Sigmoid colon (tissue), 7 donors: ENCODE measurements around the gene FILIP1L. TPM values are rescaled to one million over a fixed set of nuclear protein-coding genes. Genes with fewer than 3 reads are reported as not detected.

ENCODE experiments used
- DNase-seq: peaks from one replicate; pipeline ENCODE4 v3.0.0-alpha.2; 2019
- H3K27ac ChIP-seq, 4 donors: fragments of 200-600 bp; sonication (generic); one replicate each; pipeline ENCODE4 v1.5.1; 2016 to 2019; ENCODE audit warnings: mild to moderate bottlenecking in 1 of 4
- H3K27me3 ChIP-seq, 3 donors: fragments of 200-600 bp; sonication (generic); one replicate each; pipeline ENCODE4 v1.5.1; 2019; ENCODE audit warnings: mild to moderate bottlenecking in 1 of 3
- H3K36me3 ChIP-seq, 4 donors: fragments of 200-600 bp; sonication (generic); one replicate each; pipeline ENCODE4 v1.5.1; 2016 to 2019
- H3K4me1 ChIP-seq, 4 donors: fragments of 200-600 bp; sonication (generic); one replicate each; pipeline ENCODE4 v1.5.1; 2017 to 2019
- H3K4me3 ChIP-seq, 4 donors: fragments of 200-600 bp; sonication (generic); one replicate each; pipeline ENCODE4 v1.5.1; 2017 to 2019; ENCODE audit warnings: mild to moderate bottlenecking in 2 of 4, moderate library complexity in 1 of 4
- H3K9me3 ChIP-seq, 4 donors: fragments of 200-600 bp in 3 of 4; sonication (generic) in 3 of 4; one replicate each; pipeline versions ENCODE4 v1.5.1 to v1.6.1; 2013 to 2019
- CTCF ChIP-seq, 4 experiments: fragments of 450-650 bp in 3 of 4; fragments of 200-600 bp in 1 of 4; IDR thresholded peaks; one replicate each; pipeline ENCODE4 v1.5.1; 2016 to 2019; ENCODE audit warnings: antibody characterized with exemption in 4 of 4, mild to moderate bottlenecking in 3 of 4, moderate library complexity in 2 of 4
- EP300 ChIP-seq, 4 donors: sonication (generic); formaldehyde crosslinking; IDR thresholded peaks; one replicate each; pipeline ENCODE4 v1.6.1; 2017; ENCODE audit warnings: antibody characterized with exemption in 4 of 4
- POLR2A ChIP-seq, 2 donors: fragments of 450-650 bp; IDR thresholded peaks; one replicate each; pipeline ENCODE4 v1.6.1; 2016; ENCODE audit warnings: antibody characterized with exemption in 2 of 2, mild to moderate bottlenecking in 2 of 2, moderate library complexity in 2 of 2
- POLR2AphosphoS5 ChIP-seq, 4 donors: sonication (generic); formaldehyde crosslinking; IDR thresholded peaks; one replicate each; pipeline ENCODE4 v1.6.1; 2017; ENCODE audit warnings: antibody characterized with exemption in 4 of 4
- WGBS, 2 donors: extraction: QIAGEN DNeasy Blood & Tissue Kit; methylation state at CpG; one replicate each; pipeline ENCODE4 v1.1.7; 2013; 5-methylcytosine and 5-hydroxymethylcytosine counted together
- intact Hi-C: fragments of 100-400 bp; cut with DNase I; formaldehyde crosslinking; loops from one replicate; pipeline ENCODE4 v1.15.1; 2023
- polyA plus RNA-seq, 3 donors: library from polyadenylated mRNA; stranded (reverse); fragments of 200-250 nt; gene quantifications; one replicate each; pipeline ENCODE4 v1.2.3, GENCODE V29; 2013
- total RNA-seq, 4 donors: library from RNA; depleted of rRNA; stranded (reverse); fragments of >200 nt; gene quantifications; one replicate each; pipeline ENCODE4 v1.1.0, GENCODE V29; 2016
- donor health status: healthy with polysubstance abuse.
- donor health status: Bipolar disorder and iron deficiency.
- donor health status: healthy.

Gene FILIP1L
- total and polyA plus RNA-seq, 7 donors: 6.0 to 93.3 (median 42.5) TPM

GRCh38 chr3:99818818-99819217 lies 295.5 kb downstream of the FILIP1L start:
- Histone ChIP-seq H3K9me3 (no peaks in the 10 kb centered on the region), H3K4me3 (peak overlapping the region in 1 of 4 donors; percentile 70), H3K36me3 (no peaks in the 10 kb centered on the region), H3K27ac (peak overlapping the region in 3 of 4 donors; percentile 89 to 94 (median 93)), H3K27me3 (no peaks in the 10 kb centered on the region), H3K4me1 (peaks cover 0 to 22% (median 17%) of the 10 kb centered on the region in 4 donors)
- DNase-seq: no peak
- WGBS, 2 donors: 94 to 95% methylated on average over 2 of the region's 2 CpGs
- TF ChIP-seq POLR2A (IDR thresholded peaks at IDR 0.05) (no peak), EP300 (IDR thresholded peaks at IDR 0.05) (no peak), POLR2AphosphoS5 (IDR thresholded peaks at IDR 0.05) (no peak), CTCF (IDR thresholded peaks at IDR 0.05) (no peak)
- intact Hi-C loops: loop anchor here (5.0 to 10.0 kb wide), 2 partner anchors 443 to 676 kb away; partner anchors contain the start of genes TBC1D23 and TMEM45A

- intact Hi-C loops: loop anchor here (5.0 to 10.0 kb wide), 2 partner anchors 445 to 677 kb away; partner anchors contain the start of genes TBC1D23 and TMEM45A
- H3K27me3 ChIP-seq: no peaks in the 10 kb centered on the region
- no peaks in the 10 kb centered on the region for H3K36me3 ChIP-seq
- WGBS, 2 donors: 0% methylated on average over 60 of the region's 60 CpGs
- H3K4me3 ChIP-seq: peak within 1 kb of the TSS; percentile 55 to 78 (median 64)
- peak; percentile 35 to 42 for TF ChIP-seq POLR2A (IDR thresholded peaks at IDR 0.05)
- peak in 1 of 4 donors; percentile 43 for TF ChIP-seq EP300 (IDR thresholded peaks at IDR 0.05)
- TF ChIP-seq CTCF (IDR thresholded peaks at IDR 0.05): peak in 2 of 4 experiments; percentile 25 to 51
- TF ChIP-seq POLR2AphosphoS5 (IDR thresholded peaks at IDR 0.05): peak; percentile 78 to 90 (median 87)
- H3K9me3 ChIP-seq: no peaks in the 10 kb centered on the region
- peak; percentile 97 for DNase-seq
- H3K27ac ChIP-seq: peak within 1 kb of the TSS; percentile 83 to 94 (median 91)
- H3K4me1 ChIP-seq: peaks cover 0 to 22% (median 17%) of the 10 kb centered on the region in 4 donors
Measured at GRCh38 chr3:99817437-99818240, 296.7 kb downstream of the FILIP1L start, which contains the start of gene CMSS1. Gene CMSS1 (plus strand): TSS chr3:99817862.

- Histone ChIP-seq H3K27me3 (no peaks in the 10 kb centered on the region), H3K27ac (peak overlapping the region; percentile 83 to 94 (median 91)), H3K4me3 (peak overlapping the region; percentile 55 to 78 (median 64)), H3K4me1 (peaks cover 0 to 22% (median 17%) of the 10 kb centered on the region in 4 donors), H3K36me3 (no peaks in the 10 kb centered on the region), H3K9me3 (no peaks in the 10 kb centered on the region)
- intact Hi-C loops: loop anchor here (5.0 to 10.0 kb wide), 2 partner anchors 445 to 678 kb away; partner anchors contain the start of genes TBC1D23 and TMEM45A
- 2% methylated on average over 15 of the region's 15 CpGs for WGBS, 2 donors
- no peak for TF ChIP-seq EP300 (IDR thresholded peaks at IDR 0.05)
- no peak for TF ChIP-seq POLR2A (IDR thresholded peaks at IDR 0.05)
- no peak for TF ChIP-seq CTCF (IDR thresholded peaks at IDR 0.05)
- TF ChIP-seq POLR2AphosphoS5 (IDR thresholded peaks at IDR 0.05): no peak
- peak; percentile 66 for DNase-seq
Measured at GRCh38 chr3:99817047-99817436, 297.3 kb downstream of the FILIP1L start.

GRCh38 chr3:99810403-99810802 lies 303.9 kb downstream of the FILIP1L start:
- 90 to 98% methylated on average over 1 of the region's 1 CpG for WGBS, 2 donors
- no peaks in the 10 kb centered on the region for H3K27me3 ChIP-seq
- H3K4me3 ChIP-seq: no peak overlapping the region
- H3K4me1 ChIP-seq: no peaks in the 10 kb centered on the region
- H3K36me3 ChIP-seq: no peaks in the 10 kb centered on the region
- TF ChIP-seq POLR2AphosphoS5 (IDR thresholded peaks at IDR 0.05) (no peak), EP300 (IDR thresholded peaks at IDR 0.05) (no peak), CTCF (IDR thresholded peaks at IDR 0.05) (no peak), POLR2A (IDR thresholded peaks at IDR 0.05) (no peak)
- intact Hi-C loops: loop anchor here (10.0 kb wide), 1 partner anchor 684 kb away; the partner anchor contains the start of gene TMEM45A
- no peak overlapping the region for H3K27ac ChIP-seq
- H3K9me3 ChIP-seq: no peaks in the 10 kb centered on the region
- DNase-seq: no peak
